Effector memory CD8-positive, alpha-beta T cell (primary cell): Measurements from ENCODE around the gene ZNF319.
A peak's percentile ranks its signal among the peaks of the same experiment; 100 is the strongest.

ENCODE experiments used
- ATAC-seq: fragments of 150-1000 bp; cut with Tn5 transposase; replicated peaks from 2 replicates; pipeline ENCODE4 v1.10.0; 2021; ENCODE audit warnings: mild to moderate bottlenecking, moderate library complexity
- DNase-seq, 3 experiments: peaks; one replicate each; pipeline ENCODE4 v3.0.0; 2021
- H3K27ac Mint-ChIP-seq, 2 donors: one replicate each; pipeline ENCODE4 v1.8.0; 2022; ENCODE audit warnings: mild to moderate bottlenecking in 2 of 2, mixed read lengths in 2 of 2, moderate library complexity in 2 of 2
- H3K27me3 Mint-ChIP-seq, 2 donors: one replicate each; pipeline ENCODE4 v1.8.0; 2022; ENCODE audit warnings: mixed read lengths in 2 of 2
- H3K36me3 Mint-ChIP-seq: one replicate; pipeline ENCODE4 v1.8.0; 2022; ENCODE audit warnings: mild to moderate bottlenecking, moderate library complexity, mixed read lengths; ENCODE audit not compliant: insufficient read depth
- H3K4me1 Mint-ChIP-seq, 2 donors: one replicate each; pipeline ENCODE4 v1.8.0; 2022; ENCODE audit warnings: low read depth in 2 of 2, mixed read lengths in 2 of 2
- H3K4me3 Mint-ChIP-seq, 2 donors: one replicate each; pipeline ENCODE4 v1.8.0; 2022; ENCODE audit warnings: mild to moderate bottlenecking in 2 of 2, mixed read lengths in 2 of 2, moderate library complexity in 2 of 2
- H3K9me3 Mint-ChIP-seq, 2 donors: one replicate each; pipeline ENCODE4 v1.8.0; 2022; ENCODE audit warnings: mixed read lengths in 2 of 2

Gene ZNF319

GRCh38 chr16:58022601-58023371, 22.3 kb upstream of the ZNF319 start:
- Mint-ChIP-seq H3K27me3 (peaks cover under 1 to 6% of the 10 kb centered on the region in 2 donors), H3K27ac (peak overlapping the region in 1 of 2 donors; percentile 26), H3K36me3 (peaks cover 16% of the 10 kb centered on the region), H3K4me1 (peaks cover 14 to 17% of the 10 kb centered on the region in 2 donors), H3K9me3 (no peaks in the 10 kb centered on the region), H3K4me3 (no peak overlapping the region)
- DNase-seq (no peak), ATAC-seq (no peak)

GRCh38 chr16:58021661-58022551, 21.4 kb upstream of the ZNF319 start:
- Mint-ChIP-seq H3K9me3 (no peaks in the 10 kb centered on the region), H3K27ac (peak overlapping the region in 1 of 2 donors; percentile 38), H3K36me3 (peaks cover 16% of the 10 kb centered on the region), H3K4me1 (peaks cover 14 to 17% of the 10 kb centered on the region in 2 donors), H3K27me3 (peaks cover 0 to 6% of the 10 kb centered on the region in 2 donors), H3K4me3 (no peak overlapping the region)
- no peak for DNase-seq
- ATAC-seq = no peak

- Mint-ChIP-seq H3K4me1 (peaks cover 14 to 17% of the 10 kb centered on the region in 2 donors), H3K36me3 (peaks cover 13% of the 10 kb centered on the region), H3K9me3 (no peaks in the 10 kb centered on the region), H3K4me3 (peak overlapping the region in 1 of 2 donors; percentile 9), H3K27me3 (peaks cover 0 to 6% of the 10 kb centered on the region in 2 donors), H3K27ac (peak overlapping the region; percentile 38 to 85)
- peak; percentile 53 to 70 (median 63) for DNase-seq
- ATAC-seq = peak; percentile 55
Observed at GRCh38 chr16:58020628-58021521, 20.4 kb upstream of the ZNF319 start.

GRCh38 chr16:58019866-58020538, 19.5 kb upstream of the ZNF319 start:
- H3K4me1 Mint-ChIP-seq = peaks cover 13 to 16% of the 10 kb centered on the region in 2 donors
- peak overlapping the region; percentile 38 to 85 for H3K27ac Mint-ChIP-seq
- no peak overlapping the region for H3K4me3 Mint-ChIP-seq
- peaks cover 13% of the 10 kb centered on the region for H3K36me3 Mint-ChIP-seq
- no peak for DNase-seq
- H3K27me3 Mint-ChIP-seq = peaks cover 0 to 4% of the 10 kb centered on the region in 2 donors
- no peaks in the 10 kb centered on the region for H3K9me3 Mint-ChIP-seq
- ATAC-seq = peak; percentile 29

GRCh38 chr16:58018803-58019202, 18.3 kb upstream of the ZNF319 start:
- Mint-ChIP-seq H3K4me3 (no peak overlapping the region), H3K4me1 (peaks cover 7 to 9% of the 10 kb centered on the region in 2 donors), H3K9me3 (no peaks in the 10 kb centered on the region), H3K36me3 (peaks cover 13% of the 10 kb centered on the region), H3K27ac (no peak overlapping the region), H3K27me3 (no peaks in the 10 kb centered on the region)
- no peak for DNase-seq
- no peak for ATAC-seq

GRCh38 chr16:58016840-58017446, 16.5 kb upstream of the ZNF319 start:
- Mint-ChIP-seq H3K27me3 (no peaks in the 10 kb centered on the region), H3K36me3 (peaks cover 13% of the 10 kb centered on the region), H3K4me3 (no peak overlapping the region), H3K27ac (no peak overlapping the region), H3K4me1 (peaks cover 7 to 9% of the 10 kb centered on the region in 2 donors), H3K9me3 (no peaks in the 10 kb centered on the region)
- no peak for DNase-seq
- ATAC-seq = no peak

GRCh38 chr16:58013201-58013956, 12.9 kb upstream of the ZNF319 start:
- Mint-ChIP-seq H3K27me3 (no peaks in the 10 kb centered on the region), H3K4me3 (no peak overlapping the region), H3K4me1 (peaks cover 0 to 4% of the 10 kb centered on the region in 2 donors), H3K9me3 (no peaks in the 10 kb centered on the region), H3K27ac (no peak overlapping the region), H3K36me3 (peaks cover 24% of the 10 kb centered on the region)
- DNase-seq = no peak
- ATAC-seq = no peak

GRCh38 chr16:58012481-58012880, 12.0 kb upstream of the ZNF319 start:
- no peak for DNase-seq
- peaks cover 0 to 9% of the 10 kb centered on the region in 2 donors for H3K4me1 Mint-ChIP-seq
- no peak for ATAC-seq
- no peaks in the 10 kb centered on the region for H3K27me3 Mint-ChIP-seq
- no peak overlapping the region for H3K27ac Mint-ChIP-seq
- no peaks in the 10 kb centered on the region for H3K9me3 Mint-ChIP-seq
- H3K36me3 Mint-ChIP-seq = peaks cover 26% of the 10 kb centered on the region
- no peak overlapping the region for H3K4me3 Mint-ChIP-seq

GRCh38 chr16:58011652-58012051, 11.2 kb upstream of the ZNF319 start:
- ATAC-seq (no peak), DNase-seq (no peak)
- Mint-ChIP-seq H3K27ac (no peak overlapping the region), H3K9me3 (no peaks in the 10 kb centered on the region), H3K4me3 (no peak overlapping the region), H3K4me1 (peaks cover 0 to 9% of the 10 kb centered on the region in 2 donors), H3K36me3 (peaks cover 26% of the 10 kb centered on the region), H3K27me3 (no peaks in the 10 kb centered on the region)

GRCh38 chr16:58010886-58011285, 10.4 kb upstream of the ZNF319 start:
- Mint-ChIP-seq H3K27ac (no peak overlapping the region), H3K27me3 (no peaks in the 10 kb centered on the region), H3K36me3 (peaks cover 34% of the 10 kb centered on the region), H3K9me3 (no peaks in the 10 kb centered on the region), H3K4me1 (peaks cover 0 to 9% of the 10 kb centered on the region in 2 donors), H3K4me3 (no peak overlapping the region)
- no peak for DNase-seq
- no peak for ATAC-seq

GRCh38 chr16:58009856-58010416, 9.5 kb upstream of the ZNF319 start:
- Mint-ChIP-seq H3K36me3 (peaks cover 36% of the 10 kb centered on the region), H3K9me3 (no peaks in the 10 kb centered on the region), H3K4me1 (peaks cover under 1 to 9% of the 10 kb centered on the region in 2 donors), H3K27ac (peak overlapping the region in 1 of 2 donors; percentile 55), H3K27me3 (no peaks in the 10 kb centered on the region), H3K4me3 (no peak overlapping the region)
- no peak for ATAC-seq
- DNase-seq = no peak
